HepG2 (cell line): ENCODE measurements around the gene SMIM41. TPM values are rescaled to one million over a fixed set of nuclear protein-coding genes. Genes with fewer than 3 reads are reported as not detected.

Experiments used
- ARNTL ChIP-seq: sonication (generic); formaldehyde crosslinking; IDR thresholded peaks from 2 replicates; pipeline ENCODE4 v1.4.0; 2020; ENCODE audit warnings: mild to moderate bottlenecking, missing genetic modification reagents
- KLF11 ChIP-seq: IDR thresholded peaks from 2 replicates; pipeline ENCODE4 v1.6.1; 2016; ENCODE audit warnings: missing compliant biosample characterization
- LCORL ChIP-seq, 2 experiments: fragments of 450-650 bp in 1 of 2; sonication (generic) in 1 of 2; formaldehyde crosslinking in 1 of 2; IDR thresholded peaks; 2 replicates each; pipeline versions ENCODE4 v1.5.0 to v1.6.1; 2017 to 2020; ENCODE audit warnings: antibody characterized with exemption in 1 of 2, missing genetic modification reagents in 1 of 2
- MYC ChIP-seq: sonication (generic); formaldehyde crosslinking; IDR thresholded peaks from 2 replicates; pipeline ENCODE4 v1.9.0; 2021; ENCODE audit warnings: missing genetic modification reagents, borderline replicate concordance
- STAT5B ChIP-seq: sonication (generic); formaldehyde crosslinking; IDR thresholded peaks from 2 replicates; pipeline ENCODE4 v1.4.0; 2020; ENCODE audit warnings: missing genetic modification reagents
- SYNCRIP ChIP-seq: fragments of 200-400 bp; formaldehyde crosslinking; IDR thresholded peaks from 2 replicates; pipeline ENCODE4 v1.6.1; 2018; ENCODE audit warnings: mild to moderate bottlenecking, low read depth, low read length; ENCODE audit not compliant: insufficient read depth
- TBL1XR1 ChIP-seq: fragments of 150-350 bp; IDR thresholded peaks from 2 replicates; pipeline ENCODE4 v1.6.1; 2014; ENCODE audit warnings: borderline replicate concordance, low read length; ENCODE audit not compliant: partially characterized antibody
- THAP9 ChIP-seq: sonication (generic); formaldehyde crosslinking; IDR thresholded peaks from 2 replicates; pipeline ENCODE4; 2020; ENCODE audit warnings: missing genetic modification reagents, mild to moderate bottlenecking, borderline replicate concordance
- ZNF616 ChIP-seq: sonication (generic); formaldehyde crosslinking; IDR thresholded peaks from 2 replicates; pipeline ENCODE4 v1.5.0; 2020; ENCODE audit warnings: low read depth, mild to moderate bottlenecking, missing genetic modification reagents
- ZNF761 ChIP-seq: sonication (generic); formaldehyde crosslinking; conservative IDR thresholded peaks from 2 replicates; pipeline ENCODE4 v1.4.0; 2020; ENCODE audit warnings: mild to moderate bottlenecking, missing genetic modification reagents
- ZNF782 ChIP-seq: sonication (generic); formaldehyde crosslinking; IDR thresholded peaks from 2 replicates; pipeline ENCODE4 v1.4.0; 2020; ENCODE audit warnings: missing genetic modification reagents, mild to moderate bottlenecking, borderline replicate concordance
- polyA plus RNA-seq, 8 experiments: library from polyadenylated mRNA; depleted of rRNA in 3 of 8; stranded (reverse) in 7 of 8; unstranded in 1 of 8; fragments of >200 nt; fragmentation: Illumina TruSeq in 4 of 8; extraction: Trizol in 4 of 8; gene quantifications; 2 replicates each; pipeline versions ENCODE4 v1.2.1 to v1.2.3, GENCODE V29; 2011 to 2016; ENCODE audit warnings: low read depth in 4 of 8, missing spikeins in 1 of 8, mixed read lengths in 1 of 8; ENCODE audit not compliant: insufficient read depth in 1 of 8
- total RNA-seq, 5 experiments: library from RNA; depleted of rRNA; stranded (reverse); fragments of >200 nt; fragmentation: Illumina TruSeq; extraction: Trizol; gene quantifications; 2 replicates each; pipeline ENCODE4 v1.2.3, GENCODE V29; 2016; ENCODE audit warnings: low read depth in 1 of 5
- TF ChIP-seq, protein P1 (sequence below): sonication (generic); formaldehyde crosslinking; IDR thresholded peaks from 2 replicates; pipeline ENCODE4 v1.5.1; 2020; ENCODE audit warnings: mild to moderate bottlenecking, missing genetic modification reagents, moderate library complexity
- TF ChIP-seq, protein P2 (sequence below): IDR thresholded peaks from 2 replicates; pipeline ENCODE4 v1.6.1; 2016
- TF ChIP-seq, protein P3 (sequence below): sonication (generic); formaldehyde crosslinking; IDR thresholded peaks from 2 replicates; pipeline ENCODE4 v1.4.0; 2020; ENCODE audit warnings: missing genetic modification reagents, low read depth, mild to moderate bottlenecking, borderline replicate concordance

The SMIM41 gene
- total and polyA plus RNA-seq, 2 of the 13 experiments (the other 11 are each of a cell fraction or from before 2014, with no cell fraction given), result not detected

DNA sequence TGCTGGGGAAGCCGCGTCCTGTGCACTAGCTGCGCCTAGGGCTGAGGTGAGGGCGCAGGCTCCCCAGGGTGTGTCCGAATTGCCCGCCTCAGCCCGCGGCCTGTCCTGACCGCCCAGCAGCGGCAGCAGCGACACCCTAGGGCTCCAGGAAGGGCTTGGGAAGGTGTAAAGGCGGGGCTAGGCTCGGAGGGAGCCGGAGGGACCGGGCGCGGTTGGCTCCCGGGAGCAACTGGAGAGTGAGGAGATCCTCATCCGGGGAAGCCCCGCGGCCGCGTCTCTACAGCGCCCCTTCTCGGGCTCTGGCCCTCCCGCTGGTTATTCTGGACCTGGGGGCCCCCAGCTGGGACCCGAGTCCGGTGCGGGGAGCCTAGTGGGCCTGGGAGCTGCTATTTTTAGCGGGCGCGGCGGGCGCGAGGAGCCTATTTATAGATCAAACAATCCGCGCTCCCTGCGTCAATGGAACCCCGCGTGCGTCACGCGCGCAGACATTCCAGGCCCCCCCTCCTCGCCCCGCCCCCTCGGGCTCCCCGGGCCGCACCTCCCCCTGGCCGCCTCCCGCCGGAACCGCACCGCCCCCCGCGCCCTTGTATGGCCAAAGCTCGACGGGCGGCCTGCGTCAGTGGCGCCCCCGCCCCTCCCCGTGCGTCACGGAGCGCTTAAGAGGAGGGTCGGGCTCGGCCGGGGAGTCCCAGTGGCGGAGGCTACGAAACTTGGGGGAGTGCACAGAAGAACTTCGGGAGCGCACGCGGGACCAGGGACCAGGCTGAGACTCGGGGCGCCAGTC lies 28.6 kb upstream of the SMIM41 start, which contains the start of gene NR4A1 (continued):
- TF ChIP-seq THAP9 (CRISPR knock-in tag), result 0 out of 2 replicates have a peak, but pooled peaks have one; percentile 44
- TF ChIP-seq ZNF761 (CRISPR knock-in tag), result peak; percentile 66
- TF ChIP-seq LCORL (IDR thresholded peaks at IDR 0.05), result no peak
- TF ChIP-seq LCORL (CRISPR knock-in tag; IDR thresholded peaks at IDR 0.05), result peak; percentile 72
- TF ChIP-seq, protein P1, sequence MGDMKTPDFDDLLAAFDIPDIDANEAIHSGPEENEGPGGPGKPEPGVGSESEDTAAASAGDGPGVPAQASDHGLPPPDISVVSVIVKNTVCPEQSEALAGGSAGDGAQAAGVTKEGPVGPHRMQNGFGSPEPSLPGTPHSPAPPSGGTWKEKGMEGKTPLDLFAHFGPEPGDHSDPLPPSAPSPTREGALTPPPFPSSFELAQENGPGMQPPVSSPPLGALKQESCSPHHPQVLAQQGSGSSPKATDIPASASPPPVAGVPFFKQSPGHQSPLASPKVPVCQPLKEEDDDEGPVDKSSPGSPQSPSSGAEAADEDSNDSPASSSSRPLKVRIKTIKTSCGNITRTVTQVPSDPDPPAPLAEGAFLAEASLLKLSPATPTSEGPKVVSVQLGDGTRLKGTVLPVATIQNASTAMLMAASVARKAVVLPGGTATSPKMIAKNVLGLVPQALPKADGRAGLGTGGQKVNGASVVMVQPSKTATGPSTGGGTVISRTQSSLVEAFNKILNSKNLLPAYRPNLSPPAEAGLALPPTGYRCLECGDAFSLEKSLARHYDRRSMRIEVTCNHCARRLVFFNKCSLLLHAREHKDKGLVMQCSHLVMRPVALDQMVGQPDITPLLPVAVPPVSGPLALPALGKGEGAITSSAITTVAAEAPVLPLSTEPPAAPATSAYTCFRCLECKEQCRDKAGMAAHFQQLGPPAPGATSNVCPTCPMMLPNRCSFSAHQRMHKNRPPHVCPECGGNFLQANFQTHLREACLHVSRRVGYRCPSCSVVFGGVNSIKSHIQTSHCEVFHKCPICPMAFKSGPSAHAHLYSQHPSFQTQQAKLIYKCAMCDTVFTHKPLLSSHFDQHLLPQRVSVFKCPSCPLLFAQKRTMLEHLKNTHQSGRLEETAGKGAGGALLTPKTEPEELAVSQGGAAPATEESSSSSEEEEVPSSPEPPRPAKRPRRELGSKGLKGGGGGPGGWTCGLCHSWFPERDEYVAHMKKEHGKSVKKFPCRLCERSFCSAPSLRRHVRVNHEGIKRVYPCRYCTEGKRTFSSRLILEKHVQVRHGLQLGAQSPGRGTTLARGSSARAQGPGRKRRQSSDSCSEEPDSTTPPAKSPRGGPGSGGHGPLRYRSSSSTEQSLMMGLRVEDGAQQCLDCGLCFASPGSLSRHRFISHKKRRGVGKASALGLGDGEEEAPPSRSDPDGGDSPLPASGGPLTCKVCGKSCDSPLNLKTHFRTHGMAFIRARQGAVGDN (CRISPR knock-in tag), result peak; percentile 88
- no peak for TF ChIP-seq STAT5B
- peak; percentile 77; the same call in 1 of the 2 replicates for TF ChIP-seq KLF11
- TF ChIP-seq TBL1XR1, result peak; percentile 69
- TF ChIP-seq, protein P2, sequence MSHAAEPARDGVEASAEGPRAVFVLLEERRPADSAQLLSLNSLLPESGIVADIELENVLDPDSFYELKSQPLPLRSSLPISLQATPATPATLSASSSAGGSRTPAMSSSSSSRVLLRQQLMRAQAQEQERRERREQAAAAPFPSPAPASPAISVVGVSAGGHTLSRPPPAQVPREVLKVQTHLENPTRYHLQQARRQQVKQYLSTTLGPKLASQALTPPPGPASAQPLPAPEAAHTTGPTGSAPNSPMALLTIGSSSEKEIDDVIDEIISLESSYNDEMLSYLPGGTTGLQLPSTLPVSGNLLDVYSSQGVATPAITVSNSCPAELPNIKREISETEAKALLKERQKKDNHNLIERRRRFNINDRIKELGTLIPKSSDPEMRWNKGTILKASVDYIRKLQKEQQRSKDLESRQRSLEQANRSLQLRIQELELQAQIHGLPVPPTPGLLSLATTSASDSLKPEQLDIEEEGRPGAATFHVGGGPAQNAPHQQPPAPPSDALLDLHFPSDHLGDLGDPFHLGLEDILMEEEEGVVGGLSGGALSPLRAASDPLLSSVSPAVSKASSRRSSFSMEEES (CRISPR knock-in tag), result peak; percentile 66; the same call in 1 of the 2 replicates
- TF ChIP-seq ZNF782 (CRISPR knock-in tag), result peak; percentile 12; the same call in 1 of the 2 replicates
- TF ChIP-seq ARNTL (CRISPR knock-in tag), result peak; percentile 72
- TF ChIP-seq MYC (CRISPR knock-in tag), result peak; percentile 60
- TF ChIP-seq SYNCRIP, result no peak
- 0 out of 2 replicates have a peak, but pooled peaks have one; percentile 62 for TF ChIP-seq ZNF616
- TF ChIP-seq, protein P3, sequence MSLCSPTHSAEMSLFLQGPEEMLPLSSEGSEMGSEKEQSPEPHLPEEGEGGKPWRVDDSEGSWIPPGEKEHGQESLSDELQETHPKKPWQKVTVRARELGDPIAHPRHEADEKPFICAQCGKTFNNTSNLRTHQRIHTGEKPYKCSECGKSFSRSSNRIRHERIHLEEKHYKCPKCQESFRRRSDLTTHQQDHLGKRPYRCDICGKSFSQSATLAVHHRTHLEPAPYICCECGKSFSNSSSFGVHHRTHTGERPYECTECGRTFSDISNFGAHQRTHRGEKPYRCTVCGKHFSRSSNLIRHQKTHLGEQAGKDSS, result peak; percentile 27; the same call in 1 of the 2 replicates
